Ishikawa (cell line): ENCODE data around the gene MIER2.

Experiments
- CEBPB ChIP-seq: IDR thresholded peaks from 2 replicates; pipeline ENCODE4 v1.6.1; 2012
- CREB1 ChIP-seq: IDR thresholded peaks from 2 replicates; pipeline ENCODE4 v1.6.1; 2012; ENCODE audit warnings: low read depth
- EGR1 ChIP-seq: IDR thresholded peaks from 2 replicates; pipeline ENCODE4 v1.6.1; 2012
- EP300 ChIP-seq: IDR thresholded peaks from 2 replicates; pipeline ENCODE4 v1.6.1; 2012; ENCODE audit warnings: borderline replicate concordance
- FOXM1 ChIP-seq: IDR thresholded peaks from 2 replicates; pipeline ENCODE4 v1.6.1; 2012; ENCODE audit warnings: low read depth, borderline replicate concordance
- NFIC ChIP-seq: IDR thresholded peaks from 2 replicates; pipeline ENCODE4 v1.6.1; 2012
- RAD21 ChIP-seq: IDR thresholded peaks from 2 replicates; pipeline ENCODE4 v1.6.1; 2012; ENCODE audit warnings: low read depth
- TAF1 ChIP-seq: IDR thresholded peaks from 2 replicates; pipeline ENCODE4 v1.6.1; 2012; ENCODE audit warnings: low read depth, mild to moderate bottlenecking
- TCF12 ChIP-seq: IDR thresholded peaks from 2 replicates; pipeline ENCODE4 v1.6.1; 2012; ENCODE audit warnings: low read depth
- TEAD4 ChIP-seq: IDR thresholded peaks from 2 replicates; pipeline ENCODE4 v1.6.1; 2012
- YY1 ChIP-seq: IDR thresholded peaks from 2 replicates; pipeline ENCODE4 v1.6.1; 2012; ENCODE audit warnings: low read depth
- ZBTB7A ChIP-seq: IDR thresholded peaks from 2 replicates; pipeline ENCODE4 v1.6.1; 2012; ENCODE audit warnings: low read depth
- TF ChIP-seq, protein P1 (sequence below): IDR thresholded peaks from 2 replicates; pipeline ENCODE4 v1.6.1; 2012
- TF ChIP-seq, protein P2 (sequence below): IDR thresholded peaks from 2 replicates; pipeline ENCODE4 v1.6.1; 2012
- TF ChIP-seq, protein P3 (sequence below): IDR thresholded peaks from 2 replicates; pipeline ENCODE4 v1.6.1; 2012; ENCODE audit warnings: low read depth, mild to moderate bottlenecking

Gene MIER2

DNA sequence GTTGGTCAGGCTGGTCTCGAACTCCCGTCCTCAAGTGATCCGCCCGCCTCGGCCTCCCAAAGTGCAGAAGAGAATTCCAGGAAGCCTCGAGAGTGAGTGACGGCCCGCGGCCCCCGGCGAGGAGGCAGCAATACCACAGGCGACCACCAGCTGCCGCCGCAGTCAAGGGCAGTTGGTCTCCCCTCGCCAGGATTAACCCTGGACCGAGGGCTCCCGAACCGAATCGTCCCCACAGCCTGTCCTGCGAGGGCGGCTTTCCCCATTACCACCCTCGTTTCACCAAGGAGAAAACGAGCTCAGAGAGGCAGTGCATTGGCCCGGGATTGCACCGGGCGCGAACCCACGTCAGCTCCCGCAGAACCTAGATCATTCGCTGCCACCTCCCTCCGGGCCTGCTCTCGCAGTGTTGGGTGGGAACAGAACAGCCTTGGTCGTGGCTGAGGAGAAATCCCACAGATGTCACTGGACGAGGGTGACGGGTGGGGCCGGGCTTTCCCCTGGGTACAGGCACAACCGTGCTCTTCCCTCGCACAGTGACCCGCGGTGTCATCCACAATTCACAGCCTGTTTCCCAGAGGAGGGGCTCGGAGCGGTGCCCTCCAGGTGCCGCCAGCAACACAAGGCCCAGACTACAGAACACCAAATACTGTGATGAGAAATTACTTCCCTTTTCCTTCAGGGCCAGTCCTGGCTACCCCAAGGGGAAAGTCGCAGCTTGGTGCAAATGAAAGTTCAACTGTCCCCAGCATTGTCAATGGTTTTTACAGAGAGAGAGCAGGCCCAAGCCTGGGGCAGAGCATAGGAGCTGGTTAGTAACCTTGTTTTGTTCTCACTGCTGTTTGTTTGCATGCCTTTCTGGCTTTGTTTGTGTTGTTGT lies 39.6 kb upstream of the MIER2 start:
- TF ChIP-seq CEBPB (no peak), TAF1 (no peak), EGR1 (no peak), RAD21 (peak; percentile 53)

DNA sequence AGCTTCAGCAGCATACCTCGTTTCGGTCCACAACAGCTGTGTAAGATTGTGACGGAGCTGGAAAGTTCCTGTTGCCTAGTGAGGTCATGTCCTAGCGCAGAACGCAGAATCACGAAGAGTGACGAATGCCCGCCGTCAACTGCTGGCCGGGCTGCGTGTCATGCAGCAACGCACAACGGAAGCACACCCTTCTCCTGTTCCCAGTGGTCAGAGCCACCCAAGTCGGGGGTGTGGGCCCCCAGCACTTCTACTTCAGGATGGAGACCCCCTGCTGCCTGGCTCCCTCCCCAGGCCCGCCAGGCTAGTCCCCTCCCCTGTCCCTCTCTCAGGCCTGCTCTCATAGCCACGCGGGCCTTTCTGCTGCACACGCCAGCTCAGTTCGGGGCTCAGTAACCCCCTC lies 38.4 kb upstream of the MIER2 start:
- no peak for TF ChIP-seq CREB1
- no peak for TF ChIP-seq EGR1
- no peak for TF ChIP-seq YY1
- no peak for TF ChIP-seq EP300
- TF ChIP-seq TCF12 = no peak
- no peak for TF ChIP-seq TEAD4
- TF ChIP-seq NFIC = no peak
- no peak for TF ChIP-seq TAF1

DNA sequence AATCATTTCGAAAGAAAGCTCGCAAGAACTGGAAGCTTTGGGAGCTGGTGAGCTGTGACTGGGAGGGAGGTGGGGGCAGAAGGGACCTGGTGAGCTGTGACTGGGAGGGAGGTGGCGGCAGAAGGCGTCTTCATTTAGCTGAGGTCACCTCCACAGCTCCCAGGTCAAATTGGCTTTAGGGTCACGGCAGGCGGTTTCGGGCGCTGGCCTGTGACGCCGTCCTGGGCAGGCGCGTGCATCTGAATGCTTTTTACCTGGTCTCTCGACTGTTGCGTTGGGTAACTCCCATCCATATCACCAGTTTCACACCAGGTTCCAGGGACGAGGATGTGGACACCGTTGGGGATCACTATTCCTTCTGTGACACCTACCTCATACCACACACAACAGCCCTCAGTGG lies 35.2 kb upstream of the MIER2 start:
- no peak for TF ChIP-seq FOXM1
- no peak for TF ChIP-seq RAD21
- TF ChIP-seq, protein P1, sequence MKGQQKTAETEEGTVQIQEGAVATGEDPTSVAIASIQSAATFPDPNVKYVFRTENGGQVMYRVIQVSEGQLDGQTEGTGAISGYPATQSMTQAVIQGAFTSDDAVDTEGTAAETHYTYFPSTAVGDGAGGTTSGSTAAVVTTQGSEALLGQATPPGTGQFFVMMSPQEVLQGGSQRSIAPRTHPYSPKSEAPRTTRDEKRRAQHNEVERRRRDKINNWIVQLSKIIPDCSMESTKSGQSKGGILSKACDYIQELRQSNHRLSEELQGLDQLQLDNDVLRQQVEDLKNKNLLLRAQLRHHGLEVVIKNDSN = no peak
- TF ChIP-seq, protein P2, sequence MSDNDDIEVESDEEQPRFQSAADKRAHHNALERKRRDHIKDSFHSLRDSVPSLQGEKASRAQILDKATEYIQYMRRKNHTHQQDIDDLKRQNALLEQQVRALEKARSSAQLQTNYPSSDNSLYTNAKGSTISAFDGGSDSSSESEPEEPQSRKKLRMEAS = no peak

DNA sequence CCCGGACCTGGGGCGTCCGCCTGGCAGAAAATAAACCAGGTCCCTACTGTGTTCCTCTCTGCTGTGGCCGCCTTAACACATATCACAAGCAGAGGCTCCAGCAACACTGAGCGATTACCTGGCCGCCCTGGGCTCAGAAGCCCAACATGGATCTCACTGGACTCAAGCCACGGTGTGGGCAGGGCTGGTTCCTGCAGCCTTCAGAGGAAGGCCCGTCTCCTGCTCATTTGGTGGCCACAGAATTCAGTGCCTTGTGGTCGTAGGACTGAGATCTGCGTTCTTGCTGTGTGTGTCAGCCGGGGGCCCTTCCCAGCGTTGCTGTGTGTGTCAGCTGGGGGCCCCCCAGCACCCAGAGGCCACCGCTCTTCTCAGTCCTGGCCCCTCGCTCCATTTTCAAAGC lies 34.1 kb upstream of the MIER2 start:
- TF ChIP-seq TCF12 = no peak
- no peak for TF ChIP-seq FOXM1
- no peak for TF ChIP-seq NFIC
- no peak for TF ChIP-seq EP300
- no peak for TF ChIP-seq RAD21
- no peak for TF ChIP-seq TAF1
- no peak for TF ChIP-seq YY1
- TF ChIP-seq CREB1 = no peak
- TF ChIP-seq ZBTB7A = no peak
- no peak for TF ChIP-seq TEAD4
- no peak for TF ChIP-seq CEBPB
- no peak for TF ChIP-seq EGR1
- TF ChIP-seq, protein P2 = no peak

DNA sequence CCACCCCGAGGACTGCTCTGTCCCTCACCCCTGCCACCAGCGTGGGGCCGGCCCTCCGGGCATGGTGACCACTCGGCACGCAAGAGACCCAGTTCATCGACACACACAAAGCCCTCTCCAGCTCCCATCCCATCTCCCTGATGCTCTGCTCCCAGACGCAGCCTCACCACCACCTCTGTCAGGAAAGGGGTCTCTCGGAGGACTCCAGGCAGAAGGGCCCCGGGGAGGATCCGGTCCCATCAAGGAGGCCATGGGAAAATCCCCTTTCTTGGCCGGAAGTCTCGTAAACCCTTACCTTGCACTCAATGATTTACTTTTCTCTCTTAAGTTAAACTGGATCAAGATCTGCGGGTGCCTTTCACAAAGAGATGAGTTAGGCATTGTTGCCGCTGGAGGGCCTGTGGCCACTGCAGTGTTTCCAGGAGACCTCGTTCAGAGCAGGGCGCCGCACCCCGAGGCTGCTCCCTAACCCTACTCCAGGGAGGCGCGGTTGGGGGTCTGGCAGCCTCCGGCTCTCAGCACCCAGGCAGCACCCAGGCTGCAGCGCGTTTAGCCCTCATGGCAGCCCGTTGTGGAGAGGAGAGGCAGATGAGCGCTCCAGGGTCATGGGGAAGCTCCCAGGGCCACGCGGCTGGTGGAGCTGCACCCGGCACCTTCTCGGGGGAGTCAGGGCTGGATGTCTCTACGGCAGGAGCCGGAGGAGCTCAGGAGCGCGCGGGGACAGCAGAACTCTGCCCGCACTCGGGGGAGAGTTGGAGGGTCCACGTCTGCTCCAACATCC lies 33.4 kb upstream of the MIER2 start:
- TF ChIP-seq CREB1 (no peak), NFIC (no peak), TCF12 (no peak), CEBPB (no peak), TAF1 (no peak), EP300 (no peak), RAD21 (no peak), ZBTB7A (no peak), YY1 (no peak), TEAD4 (no peak), EGR1 (no peak), FOXM1 (no peak)
- TF ChIP-seq, protein P2 = no peak
- TF ChIP-seq, protein P3, sequence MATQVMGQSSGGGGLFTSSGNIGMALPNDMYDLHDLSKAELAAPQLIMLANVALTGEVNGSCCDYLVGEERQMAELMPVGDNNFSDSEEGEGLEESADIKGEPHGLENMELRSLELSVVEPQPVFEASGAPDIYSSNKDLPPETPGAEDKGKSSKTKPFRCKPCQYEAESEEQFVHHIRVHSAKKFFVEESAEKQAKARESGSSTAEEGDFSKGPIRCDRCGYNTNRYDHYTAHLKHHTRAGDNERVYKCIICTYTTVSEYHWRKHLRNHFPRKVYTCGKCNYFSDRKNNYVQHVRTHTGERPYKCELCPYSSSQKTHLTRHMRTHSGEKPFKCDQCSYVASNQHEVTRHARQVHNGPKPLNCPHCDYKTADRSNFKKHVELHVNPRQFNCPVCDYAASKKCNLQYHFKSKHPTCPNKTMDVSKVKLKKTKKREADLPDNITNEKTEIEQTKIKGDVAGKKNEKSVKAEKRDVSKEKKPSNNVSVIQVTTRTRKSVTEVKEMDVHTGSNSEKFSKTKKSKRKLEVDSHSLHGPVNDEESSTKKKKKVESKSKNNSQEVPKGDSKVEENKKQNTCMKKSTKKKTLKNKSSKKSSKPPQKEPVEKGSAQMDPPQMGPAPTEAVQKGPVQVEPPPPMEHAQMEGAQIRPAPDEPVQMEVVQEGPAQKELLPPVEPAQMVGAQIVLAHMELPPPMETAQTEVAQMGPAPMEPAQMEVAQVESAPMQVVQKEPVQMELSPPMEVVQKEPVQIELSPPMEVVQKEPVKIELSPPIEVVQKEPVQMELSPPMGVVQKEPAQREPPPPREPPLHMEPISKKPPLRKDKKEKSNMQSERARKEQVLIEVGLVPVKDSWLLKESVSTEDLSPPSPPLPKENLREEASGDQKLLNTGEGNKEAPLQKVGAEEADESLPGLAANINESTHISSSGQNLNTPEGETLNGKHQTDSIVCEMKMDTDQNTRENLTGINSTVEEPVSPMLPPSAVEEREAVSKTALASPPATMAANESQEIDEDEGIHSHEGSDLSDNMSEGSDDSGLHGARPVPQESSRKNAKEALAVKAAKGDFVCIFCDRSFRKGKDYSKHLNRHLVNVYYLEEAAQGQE = no peak
- TF ChIP-seq, protein P1 = no peak

DNA sequence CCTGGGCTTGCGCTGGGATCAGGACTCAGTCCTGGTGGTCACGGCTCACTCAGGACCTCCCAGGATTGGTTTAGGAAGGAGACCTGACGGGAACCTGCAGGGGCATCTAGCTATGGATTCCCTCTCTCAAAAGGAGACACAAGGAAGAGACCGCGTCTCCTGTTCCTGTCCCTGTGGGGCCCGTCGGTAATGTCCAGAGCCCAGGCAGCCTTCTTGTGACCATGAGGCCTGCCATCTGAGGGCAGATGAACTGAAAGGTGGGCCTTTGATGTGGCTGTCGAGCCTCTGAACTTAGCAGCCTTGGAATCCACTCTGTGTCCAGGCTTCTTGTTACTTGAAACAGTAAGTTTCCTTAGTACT lies 31.5 kb upstream of the MIER2 start:
- no peak for TF ChIP-seq TCF12
- TF ChIP-seq, protein P1 = no peak
- TF ChIP-seq, protein P3 = no peak
- no peak for TF ChIP-seq YY1
- TF ChIP-seq CREB1 = no peak
- no peak for TF ChIP-seq EP300
- no peak for TF ChIP-seq TAF1
- no peak for TF ChIP-seq CEBPB
- TF ChIP-seq ZBTB7A = no peak
- TF ChIP-seq, protein P2 = no peak
- no peak for TF ChIP-seq EGR1
- no peak for TF ChIP-seq FOXM1
- no peak for TF ChIP-seq NFIC
- no peak for TF ChIP-seq TEAD4
- TF ChIP-seq RAD21 = no peak
